Right lobe of liver (tissue), 6 donors: ENCODE data around the gene NEURL2. TPM values are rescaled to one million over a fixed set of nuclear protein-coding genes. Genes with fewer than 3 reads are reported as not detected.
"Not testable (repeated sequence)": the region's sequence is repeated elsewhere in the genome, so short reads cannot be mapped to it uniquely, and the experiment has no call there.

Source experiments
- ATAC-seq, 4 donors: fragments of 200-7000 bp; cut with Tn5 transposase; one replicate each; pipeline ENCODE4 v1.9.1; 2020; ENCODE audit warnings: mild to moderate bottlenecking in 4 of 4, moderate library complexity in 4 of 4
- DNase-seq, 3 donors: peaks; one replicate each; pipeline ENCODE4 v3.0.0-alpha.2; 2020
- H3K27ac ChIP-seq, 3 donors: fragments of 200-600 bp; one replicate each; pipeline ENCODE4 v1.8.0; 2022
- H3K27me3 ChIP-seq, 2 donors: fragments of 200-600 bp; one replicate each; pipeline ENCODE4 v1.8.0; 2022
- H3K36me3 ChIP-seq, 4 donors: fragments of 200-600 bp; sonication (generic) in 1 of 4; one replicate each; pipeline versions ENCODE4 v1.5.1 to v1.8.0; 2017 to 2022; ENCODE audit warnings: control low read depth in 1 of 4
- H3K4me1 ChIP-seq, 4 donors: fragments of 200-600 bp; sonication (generic) in 1 of 4; one replicate each; pipeline versions ENCODE4 v1.5.1 to v1.8.0; 2017 to 2022; ENCODE audit warnings: control low read depth in 1 of 4
- H3K4me3 ChIP-seq, 3 donors: fragments of 200-600 bp; one replicate each; pipeline ENCODE4 v1.8.0; 2022
- H3K9me3 ChIP-seq, 4 donors: fragments of 200-600 bp; sonication (generic) in 1 of 4; one replicate each; pipeline versions ENCODE4 v1.5.1 to v1.8.0; 2017 to 2022; ENCODE audit warnings: control low read depth in 1 of 4
- CTCF ChIP-seq, 4 donors: fragments of 200-600 bp in 3 of 4; fragments of 450-650 bp in 1 of 4; IDR thresholded peaks; one replicate each; pipeline versions ENCODE4 v1.5.1 to v1.8.0; 2016 to 2022; ENCODE audit warnings: antibody characterized with exemption in 4 of 4, mild to moderate bottlenecking in 2 of 4
- POLR2A ChIP-seq: fragments of 450-650 bp; IDR thresholded peaks from one replicate; pipeline ENCODE4 v1.6.1; 2017; ENCODE audit warnings: antibody characterized with exemption, mild to moderate bottlenecking
- WGBS: methylation state at CpG from one replicate; pipeline ENCODE4 v1.1.6; 2018; ENCODE audit warnings: low coverage, low lambda C conversion rate; ENCODE audit not compliant: insufficient coverage; ENCODE audit errors: missing lambda C conversion rate; 5-methylcytosine and 5-hydroxymethylcytosine counted together
- intact Hi-C, 2 donors: fragments of 100-400 bp; cut with DNase I; formaldehyde crosslinking; loops; one replicate each; pipeline versions ENCODE4 v1.11.2 to v1.14.1; 2022
- total RNA-seq, 6 experiments: library from RNA; depleted of rRNA in 2 of 6; stranded (reverse); fragments of >200 nt in 2 of 6; fragmentation: NEBNext Ultra II Directional in 3 of 6; extraction: Animal tissue kit (Norgen Biotek cat#: 25700) in 3 of 6; gene quantifications; one replicate each; pipeline versions ENCODE4 v1.1.0 to v1.2.4, GENCODE V29; 2016 to 2023
- donor health status: DM: no; HTN: yes; CAD: no.
- donor health status: DM: no; HTN: no; CAD: no.
- donor health status: DM: no; HTN: no; CAD: no.
- donor health status: DM: no; HTN: yes; CAD: no.
- donor health status: DM: no; HTN: yes; CAD: no.

The NEURL2 gene
- total RNA-seq, 6 experiments from 2014 or later, result 3.6 to 8.8 (median 5.4) TPM

DNA sequence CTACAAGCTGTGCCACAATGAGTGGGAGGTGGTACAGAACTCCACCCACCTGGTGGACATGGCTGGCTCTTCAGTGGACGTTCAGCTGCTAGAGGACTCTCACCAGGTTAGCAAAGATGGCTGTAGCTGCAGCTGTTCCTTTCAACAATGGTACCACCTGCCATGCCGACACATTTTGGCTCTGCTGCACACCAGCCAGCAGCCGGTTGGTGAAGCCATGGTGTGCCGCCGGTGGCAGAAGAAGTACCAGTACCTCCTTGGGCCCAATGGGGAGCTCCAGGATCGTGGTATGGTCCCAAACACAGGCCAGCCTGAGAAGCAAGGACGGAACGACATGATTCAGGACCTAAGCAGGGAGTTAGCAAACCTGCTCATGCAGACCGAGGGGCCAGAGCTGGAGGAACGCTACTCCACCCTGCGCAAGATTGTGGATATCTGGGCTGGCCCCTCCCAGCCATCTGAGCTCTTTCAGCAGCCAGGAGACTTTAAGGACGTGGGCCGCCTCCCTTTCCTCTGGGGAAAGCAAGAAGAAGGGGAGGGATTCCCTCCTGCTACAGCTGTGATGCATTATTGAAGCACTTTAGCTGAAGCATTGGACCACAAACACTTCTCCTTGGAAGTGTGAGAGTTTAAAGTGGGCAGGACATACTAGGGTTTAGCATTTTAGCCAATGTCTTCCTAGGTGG is 12.8 kb downstream of the NEURL2 start:
- ATAC-seq, result no peak
- Histone ChIP-seq H3K27me3 (no peaks in the 10 kb centered on the region), H3K4me3 (no peak overlapping the region), H3K9me3 (no peaks in the 10 kb centered on the region), H3K27ac (no peak overlapping the region), H3K36me3 (peaks cover 0 to 18% (median 0%) of the 10 kb centered on the region in 4 donors), H3K4me1 (peaks cover 0 to 12% (median 4%) of the 10 kb centered on the region in 4 donors)
- WGBS, result no CpG with 5 or more reads among the region's 13 CpGs
- no peak for TF ChIP-seq CTCF (IDR thresholded peaks at IDR 0.05)
- no peak for TF ChIP-seq POLR2A
- DNase-seq, result no peak
- intact Hi-C loops, result no loop called here

GRCh38 chr20:45874576-45874975 is 16.4 kb downstream of the NEURL2 start:
- TF ChIP-seq POLR2A, result no peak
- no peak for TF ChIP-seq CTCF (IDR thresholded peaks at IDR 0.05)
- H3K4me1 ChIP-seq, result no peaks in the 10 kb centered on the region
- WGBS, result 57% methylated on average over 4 of the region's 4 CpGs
- no peak for DNase-seq
- no peaks in the 10 kb centered on the region for H3K9me3 ChIP-seq
- H3K27ac ChIP-seq, result no peak overlapping the region
- H3K27me3 ChIP-seq, result no peaks in the 10 kb centered on the region
- H3K4me3 ChIP-seq, result no peak overlapping the region
- intact Hi-C loops, result no loop called here
- peaks cover 0 to 17% (median 0%) of the 10 kb centered on the region in 4 donors for H3K36me3 ChIP-seq
- ATAC-seq, result no peak

GRCh38 chr20:45874104-45874481 is 16.9 kb downstream of the NEURL2 start:
- H3K4me3 ChIP-seq, H3K27me3 ChIP-seq, H3K4me1 ChIP-seq, intact Hi-C loops, H3K9me3 ChIP-seq, DNase-seq, ATAC-seq, H3K27ac ChIP-seq: not testable (repeated sequence)
- WGBS, result 96% methylated on average over 10 of the region's 10 CpGs
- H3K36me3 ChIP-seq, result peaks cover 0 to 17% (median 0%) of the 10 kb centered on the region in 4 donors

GRCh38 chr20:45873409-45874103 is 17.5 kb downstream of the NEURL2 start:
- Histone ChIP-seq H3K27me3 (no peaks in the 10 kb centered on the region), H3K36me3 (peaks cover 0 to 16% (median 0%) of the 10 kb centered on the region in 4 donors), H3K27ac (no peak overlapping the region), H3K4me3 (no peak overlapping the region), H3K9me3 (no peaks in the 10 kb centered on the region), H3K4me1 (no peaks in the 10 kb centered on the region)
- intact Hi-C loops, result no loop called here
- ATAC-seq, result no peak
- no peak for DNase-seq
- 24% methylated on average over 1 of the region's 1 CpG for WGBS
- no peak for TF ChIP-seq POLR2A
- TF ChIP-seq CTCF (IDR thresholded peaks at IDR 0.05), result no peak

- WGBS, result no CpG with 5 or more reads among the region's 4 CpGs
- Histone ChIP-seq H3K4me1 (no peaks in the 10 kb centered on the region), H3K9me3 (no peaks in the 10 kb centered on the region), H3K27me3 (no peaks in the 10 kb centered on the region), H3K36me3 (peaks cover 0 to 7% (median 0%) of the 10 kb centered on the region in 4 donors), H3K4me3 (no peak overlapping the region), H3K27ac (no peak overlapping the region)
- TF ChIP-seq CTCF (IDR thresholded peaks at IDR 0.05), result no peak
- no peak for TF ChIP-seq POLR2A
- ATAC-seq, result no peak
- DNase-seq, result no peak
- intact Hi-C loops, result no loop called here
Measured at GRCh38 chr20:45872626-45873025, 18.4 kb downstream of the NEURL2 start.
